Activated CD8-positive, alpha-beta memory T cell treated with anti-CD3 and anti-CD28 coated beads for 1 hour (primary cell): ENCODE measurements around the gene ZNF534.
"Not testable (repeated sequence)": the region's sequence is repeated elsewhere in the genome, so short reads cannot be mapped to it uniquely, and the experiment has no call there.

Source experiments
- DNase-seq, 2 donors: peaks; one replicate each; pipeline ENCODE4 v3.0.0-alpha.2; 2020; ENCODE audit warnings: low read depth in 1 of 2; ENCODE audit errors: extremely low read depth in 1 of 2

The ZNF534 gene

DNA sequence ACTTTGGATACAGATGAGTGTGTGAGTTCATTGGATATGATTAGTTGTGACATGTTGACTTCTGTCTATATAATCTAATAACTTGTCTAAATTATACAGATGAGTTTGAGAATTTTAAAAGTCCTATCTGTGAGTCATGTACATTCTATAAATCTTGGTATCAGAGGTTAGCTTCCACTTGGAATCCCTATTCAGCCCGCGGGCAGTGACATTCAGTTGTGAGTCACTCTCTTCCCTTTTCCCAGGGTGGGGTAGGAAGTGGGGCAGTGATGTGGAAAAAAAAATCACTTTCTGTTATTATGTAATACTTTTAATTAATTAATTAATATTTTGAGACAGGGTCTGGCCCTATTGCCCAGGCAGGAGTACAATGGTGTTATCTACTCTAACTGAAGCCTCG is 65.6 kb downstream of the ZNF534 start:
- DNase-seq, result no peak

DNA sequence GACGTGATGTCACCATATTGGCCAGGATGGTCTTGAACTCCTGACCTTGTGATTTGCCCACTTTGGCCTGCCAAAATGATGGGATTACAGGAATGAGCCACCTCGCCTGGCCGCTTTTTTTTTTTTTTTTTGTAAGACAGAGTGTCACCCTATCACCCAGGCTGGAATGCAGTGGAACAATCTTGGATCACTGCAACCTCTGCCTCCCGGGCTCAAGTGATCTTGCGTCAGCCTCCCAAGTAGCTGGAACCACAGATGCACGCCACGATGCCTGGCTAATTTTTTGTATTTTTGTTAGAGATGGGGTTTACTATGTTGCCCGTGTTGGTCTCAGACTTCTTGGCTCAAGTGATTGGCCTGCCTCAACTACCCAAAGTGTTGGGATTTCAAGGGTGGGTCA is 69.6 kb downstream of the ZNF534 start:
- DNase-seq, result no peak

DNA sequence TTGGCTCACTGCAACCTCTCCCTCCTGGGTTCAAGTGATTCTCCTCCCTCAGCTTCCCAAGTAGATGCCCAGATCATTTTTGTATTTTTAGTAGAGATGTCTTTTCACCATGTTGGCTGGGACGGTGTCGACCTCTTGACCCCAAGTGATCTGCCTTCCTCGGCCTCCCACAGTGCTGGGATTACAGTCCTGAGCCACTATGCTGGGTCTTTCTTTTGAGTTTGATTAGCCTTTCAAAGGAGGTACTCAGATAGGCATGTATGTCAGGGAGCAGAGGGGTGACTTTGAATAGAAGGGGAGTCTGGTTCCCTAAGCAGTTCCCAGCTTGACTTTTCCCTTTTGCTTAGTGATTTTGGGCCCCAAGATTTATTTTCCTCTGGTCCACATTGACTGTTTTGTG is 71.5 kb downstream of the ZNF534 start:
- DNase-seq, result not testable (repeated sequence)

DNA sequence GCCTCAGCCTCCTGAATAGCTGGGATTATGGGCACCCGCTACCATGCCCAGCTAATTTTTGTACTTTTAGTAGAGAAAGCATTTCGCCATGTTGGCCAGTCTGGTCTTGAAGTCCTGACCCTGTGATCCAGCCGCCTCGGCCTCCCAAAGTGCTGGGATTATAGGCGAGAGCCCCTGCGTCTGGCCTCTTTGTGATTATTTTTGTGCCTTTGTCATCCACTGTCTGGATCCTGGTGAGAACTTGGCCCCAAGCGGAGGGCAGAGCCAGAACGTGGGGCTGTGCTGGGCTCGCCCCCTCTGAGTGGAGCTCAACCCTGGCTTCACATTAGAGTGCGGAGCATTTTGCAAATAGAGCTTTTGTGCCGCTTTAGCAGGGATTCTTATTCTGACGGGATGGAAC is 72.0 kb downstream of the ZNF534 start:
- DNase-seq, result not testable (repeated sequence)
